Mucosa of rectum (tissue), 2 donors: ENCODE measurements around the gene RFX3.

Experiments
- H3K27ac ChIP-seq, 2 donors: one replicate each; pipeline ENCODE4 v1.7.0; 2013; ENCODE audit warnings: inconsistent platforms in 2 of 2, low read depth in 2 of 2, low read length in 2 of 2
- H3K27me3 ChIP-seq, 2 donors: one replicate each; pipeline ENCODE4 v1.7.0; 2013; ENCODE audit warnings: low read length in 2 of 2; ENCODE audit not compliant: control insufficient read depth in 2 of 2, insufficient read depth in 2 of 2
- H3K36me3 ChIP-seq, 2 donors: one replicate each; pipeline ENCODE4 v1.7.0; 2013; ENCODE audit warnings: low read length in 2 of 2; ENCODE audit not compliant: control insufficient read depth in 2 of 2, insufficient read depth in 2 of 2
- H3K4me1 ChIP-seq, 2 donors: one replicate each; pipeline ENCODE4 v1.7.0; 2013; ENCODE audit warnings: low read length in 2 of 2, mild to moderate bottlenecking in 1 of 2; ENCODE audit not compliant: control insufficient read depth in 2 of 2, insufficient read depth in 2 of 2
- H3K4me3 ChIP-seq, 2 donors: one replicate each; pipeline ENCODE4 v1.7.0; 2013; ENCODE audit warnings: low read length in 2 of 2
- H3K9ac ChIP-seq, 2 donors: one replicate each; pipeline ENCODE4 v1.7.0; 2013; ENCODE audit warnings: low read length in 2 of 2, low read depth in 1 of 2, mild to moderate bottlenecking in 1 of 2
- H3K9me3 ChIP-seq, 2 donors: one replicate each; pipeline ENCODE4 v1.7.0; 2013; ENCODE audit warnings: low read length in 2 of 2; ENCODE audit not compliant: control insufficient read depth in 2 of 2
- donor health status: healthy.
- donor health status: Normal muscosa, but diverticular disease.

RFX3 gene

GRCh38 chr9:3514786-3515185, 11.0 kb downstream of the RFX3 start:
- no peak overlapping the region for H3K9ac ChIP-seq
- H3K4me1 ChIP-seq = no peaks in the 10 kb centered on the region
- H3K27me3 ChIP-seq = no peaks in the 10 kb centered on the region
- H3K9me3 ChIP-seq = no peaks in the 10 kb centered on the region
- H3K27ac ChIP-seq = no peak overlapping the region
- no peak overlapping the region for H3K4me3 ChIP-seq
- no peaks in the 10 kb centered on the region for H3K36me3 ChIP-seq

DNA sequence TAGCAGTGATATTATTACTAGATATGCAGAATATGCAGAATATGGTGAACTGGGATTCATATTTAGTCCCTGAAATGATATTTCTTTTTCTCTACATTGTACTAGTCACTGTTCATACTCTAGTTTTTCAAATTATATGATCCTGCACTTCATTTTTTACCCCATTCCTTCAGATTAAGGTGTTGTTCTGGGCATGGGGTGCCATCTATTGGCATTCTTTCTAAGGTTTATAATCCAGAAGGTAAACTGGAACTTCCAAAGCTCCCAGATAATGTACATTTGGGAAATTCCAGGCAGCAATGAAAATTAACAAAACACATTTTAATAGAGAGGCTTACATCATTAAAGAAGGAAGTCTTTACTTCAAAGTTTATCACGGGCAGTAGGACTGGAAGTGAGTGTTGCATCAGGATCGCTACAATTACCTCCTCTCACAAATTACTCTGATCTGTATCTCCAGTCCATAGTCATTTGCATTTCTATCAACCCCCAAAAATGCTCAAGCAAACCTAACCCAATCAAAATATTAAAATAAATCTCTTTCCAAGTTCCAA, 12.5 kb downstream of the RFX3 start:
- H3K4me1 ChIP-seq = no peaks in the 10 kb centered on the region
- H3K27ac ChIP-seq = no peak overlapping the region
- no peak overlapping the region for H3K9ac ChIP-seq
- H3K36me3 ChIP-seq = no peaks in the 10 kb centered on the region
- no peaks in the 10 kb centered on the region for H3K27me3 ChIP-seq
- no peak overlapping the region for H3K4me3 ChIP-seq
- H3K9me3 ChIP-seq = no peaks in the 10 kb centered on the region

- Histone ChIP-seq H3K27ac (no peak overlapping the region), H3K4me1 (no peaks in the 10 kb centered on the region), H3K36me3 (no peaks in the 10 kb centered on the region), H3K4me3 (no peak overlapping the region), H3K27me3 (no peaks in the 10 kb centered on the region), H3K9me3 (no peaks in the 10 kb centered on the region), H3K9ac (no peak overlapping the region)
These were observed 14.2 kb downstream of the RFX3 start for GRCh38 chr9:3511551-3511950.

DNA sequence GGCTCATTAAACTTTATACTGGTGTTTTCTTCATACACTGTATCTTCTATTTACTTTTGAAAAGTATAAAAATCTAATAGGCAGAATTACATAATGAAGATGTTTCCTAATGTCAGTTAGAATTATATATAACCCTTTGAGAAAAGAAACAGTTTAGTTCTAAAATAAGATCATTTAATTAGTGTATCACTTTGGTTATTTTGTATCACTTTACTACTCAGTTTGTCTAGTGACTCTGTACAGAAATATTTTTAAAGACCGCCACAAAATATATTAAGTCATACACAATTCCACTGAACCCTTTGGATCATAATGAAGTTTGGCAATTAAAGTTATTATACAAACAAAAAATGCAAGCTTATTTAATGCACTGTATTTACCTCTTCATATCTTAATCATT, 15.0 kb downstream of the RFX3 start:
- H3K4me3 ChIP-seq = no peak overlapping the region
- H3K27me3 ChIP-seq = no peaks in the 10 kb centered on the region
- no peaks in the 10 kb centered on the region for H3K36me3 ChIP-seq
- no peaks in the 10 kb centered on the region for H3K4me1 ChIP-seq
- H3K9me3 ChIP-seq = no peaks in the 10 kb centered on the region
- H3K9ac ChIP-seq = no peak overlapping the region
- no peak overlapping the region for H3K27ac ChIP-seq

DNA sequence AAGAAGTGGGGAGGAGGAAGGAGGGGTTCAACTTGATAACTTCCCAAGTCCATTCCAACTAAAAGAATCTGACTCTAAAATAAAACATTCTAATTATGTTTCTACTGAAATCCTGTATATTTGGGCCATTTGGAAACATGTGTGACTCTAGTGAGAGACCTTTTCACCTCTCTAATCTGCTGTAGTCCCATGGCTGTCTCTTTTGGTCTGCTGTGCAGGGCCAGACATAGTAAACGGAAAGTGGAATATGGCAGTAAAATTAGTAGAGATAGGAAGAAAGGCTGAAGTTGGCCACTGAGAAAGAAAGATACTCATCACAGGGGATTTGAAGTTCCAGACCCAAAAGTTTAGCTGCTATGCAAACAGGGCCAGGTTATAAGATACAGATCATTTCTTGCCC, 15.9 kb downstream of the RFX3 start:
- Histone ChIP-seq H3K36me3 (no peaks in the 10 kb centered on the region), H3K9me3 (no peaks in the 10 kb centered on the region), H3K4me3 (no peak overlapping the region), H3K27ac (no peak overlapping the region), H3K4me1 (no peaks in the 10 kb centered on the region), H3K27me3 (no peaks in the 10 kb centered on the region), H3K9ac (no peak overlapping the region)

DNA sequence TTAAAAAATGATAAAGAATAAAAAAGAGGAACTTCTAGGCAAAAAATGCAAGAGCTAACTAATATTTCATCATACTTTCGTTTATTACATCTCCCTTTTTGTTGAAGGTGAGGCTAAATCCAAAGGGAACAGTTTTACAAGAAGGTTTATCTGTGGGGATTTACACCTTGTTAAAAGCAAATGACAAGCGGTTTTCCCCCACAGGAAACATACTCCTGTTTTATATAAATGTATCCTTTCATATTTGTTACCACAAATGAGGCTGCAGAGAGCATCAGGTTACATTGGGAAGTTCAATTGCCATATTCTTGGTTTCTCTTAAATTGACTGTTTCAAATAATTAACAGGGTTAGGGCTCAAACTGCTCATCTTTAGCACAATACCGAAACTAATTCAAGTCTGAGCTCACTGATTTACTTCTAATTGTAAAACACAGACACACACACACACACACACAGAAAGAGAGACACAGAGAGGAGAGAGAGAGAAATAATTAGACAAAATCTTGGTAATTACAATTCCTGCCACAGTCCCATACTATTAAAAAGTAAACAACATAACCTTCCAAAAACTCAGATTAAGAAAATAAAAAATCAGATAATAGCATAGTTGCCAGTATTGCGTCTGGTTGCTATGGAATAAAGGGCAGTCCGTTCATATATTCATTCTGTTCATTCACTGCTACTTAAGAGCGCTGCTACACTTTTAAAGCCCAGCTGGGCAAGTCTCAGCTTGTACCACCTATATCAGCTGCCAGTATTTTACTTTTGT, 17.1 kb downstream of the RFX3 start:
- Histone ChIP-seq H3K4me1 (no peaks in the 10 kb centered on the region), H3K27me3 (no peaks in the 10 kb centered on the region), H3K9ac (peak overlapping the region in 1 of 2 donors; percentile 27), H3K4me3 (peak overlapping the region in 1 of 2 donors; percentile 32), H3K9me3 (no peaks in the 10 kb centered on the region), H3K36me3 (no peaks in the 10 kb centered on the region), H3K27ac (no peak overlapping the region)

- H3K9ac ChIP-seq = no peak overlapping the region
- no peaks in the 10 kb centered on the region for H3K4me1 ChIP-seq
- H3K27ac ChIP-seq = no peak overlapping the region
- H3K27me3 ChIP-seq = no peaks in the 10 kb centered on the region
- H3K9me3 ChIP-seq = no peaks in the 10 kb centered on the region
- no peak overlapping the region for H3K4me3 ChIP-seq
- no peaks in the 10 kb centered on the region for H3K36me3 ChIP-seq
These were observed 17.7 kb downstream of the RFX3 start for GRCh38 chr9:3508078-3508431.

DNA sequence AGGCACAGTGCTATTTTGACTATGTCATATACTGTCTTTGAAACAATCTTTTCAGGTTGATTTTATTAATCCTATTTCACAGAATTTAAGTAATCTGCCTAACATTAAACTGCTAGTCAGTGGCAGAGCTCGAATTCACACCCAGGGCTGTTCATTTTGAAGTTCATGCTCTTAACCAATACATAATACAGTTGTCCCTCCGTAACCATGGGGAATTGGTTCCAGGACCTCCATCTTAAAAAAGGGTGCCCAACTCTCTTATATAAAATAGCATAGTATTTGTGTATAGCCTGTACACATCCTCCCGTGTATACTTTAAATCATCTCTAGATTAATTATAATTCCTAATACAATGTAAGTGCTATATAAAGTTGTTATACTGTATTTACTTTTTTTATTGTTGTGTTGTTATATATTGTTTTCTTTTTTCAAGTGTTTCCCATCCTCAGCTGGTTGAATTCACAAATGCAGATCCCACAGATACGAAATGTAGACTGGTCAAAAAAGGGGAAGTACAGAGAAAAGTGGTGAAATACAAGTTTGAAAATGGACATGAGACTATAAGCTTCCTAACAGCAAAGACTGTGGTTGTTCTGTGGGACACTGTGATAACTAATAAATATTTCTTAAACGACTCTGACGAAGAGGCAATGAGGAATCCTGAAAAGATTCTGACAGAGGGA, 18.3 kb downstream of the RFX3 start:
- Histone ChIP-seq H3K36me3 (no peaks in the 10 kb centered on the region), H3K9me3 (no peaks in the 10 kb centered on the region), H3K9ac (no peak overlapping the region), H3K27me3 (no peaks in the 10 kb centered on the region), H3K4me3 (no peak overlapping the region), H3K27ac (peak overlapping the region in 1 of 2 donors; percentile 14), H3K4me1 (no peaks in the 10 kb centered on the region)

- Histone ChIP-seq H3K9me3 (no peaks in the 10 kb centered on the region), H3K9ac (no peak overlapping the region), H3K4me3 (no peak overlapping the region), H3K27me3 (no peaks in the 10 kb centered on the region), H3K36me3 (no peaks in the 10 kb centered on the region), H3K27ac (no peak overlapping the region), H3K4me1 (no peaks in the 10 kb centered on the region)
These were observed 19.6 kb downstream of the RFX3 start for GRCh38 chr9:3506164-3506563.

GRCh38 chr9:3502560-3503398, 23.0 kb downstream of the RFX3 start:
- H3K27me3 ChIP-seq = no peaks in the 10 kb centered on the region
- no peaks in the 10 kb centered on the region for H3K4me1 ChIP-seq
- no peaks in the 10 kb centered on the region for H3K36me3 ChIP-seq
- no peak overlapping the region for H3K27ac ChIP-seq
- H3K9me3 ChIP-seq = no peaks in the 10 kb centered on the region
- H3K4me3 ChIP-seq = no peak overlapping the region
- no peak overlapping the region for H3K9ac ChIP-seq
